ENCODE results near the gene PHIP.

PHIP gene

DNA sequence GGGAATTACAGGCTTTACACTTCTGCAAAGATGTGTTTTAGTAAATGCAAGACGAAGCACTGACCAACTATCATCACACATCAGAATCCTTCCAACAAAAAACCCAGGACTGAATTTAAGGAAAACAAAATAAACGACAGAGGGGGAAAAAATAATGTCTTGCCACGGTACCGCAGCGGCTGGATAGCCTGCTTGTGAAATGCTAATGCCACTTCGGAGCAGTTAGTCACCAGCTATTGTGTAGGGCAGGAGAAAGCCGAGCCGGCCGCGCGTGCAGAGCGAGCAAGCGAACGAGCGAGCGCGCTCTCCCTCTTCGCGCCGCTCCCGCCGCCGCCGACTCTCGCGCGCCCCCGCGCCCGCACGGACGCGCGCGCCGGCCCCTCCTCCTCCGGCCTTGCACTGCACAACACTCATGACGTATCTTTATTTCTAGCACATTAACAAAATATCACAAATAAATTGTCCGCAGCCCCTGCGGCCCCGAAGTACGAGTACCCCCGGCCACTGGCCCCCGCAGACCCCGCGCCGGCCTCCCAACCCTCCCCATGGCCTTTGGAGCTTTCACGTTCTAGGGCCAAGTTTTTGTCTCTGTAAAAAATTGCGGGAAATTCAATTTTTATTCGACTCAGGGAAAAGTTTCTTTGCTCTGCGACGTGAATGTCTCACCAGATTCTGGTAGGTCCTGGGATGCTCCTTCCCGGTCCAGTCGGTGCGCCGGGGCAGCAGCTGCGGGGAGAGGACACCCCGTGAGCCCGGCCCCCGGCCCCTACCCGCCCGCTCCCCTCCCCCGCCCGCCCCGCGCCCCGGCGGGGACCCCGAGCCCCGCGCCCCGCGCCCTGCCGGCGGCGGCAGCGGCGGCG, 1.0 kb downstream of the PHIP start (continued):
- TF ChIP-seq ZNF449 (tag by site-specific recombination; IDR thresholded peaks at IDR 0.05) = no peak
- no peak for TF ChIP-seq HOXC10 (CRISPR knock-in tag; IDR thresholded peaks at IDR 0.05)
- no peak for TF ChIP-seq ZSCAN16 (tag by site-specific recombination; IDR thresholded peaks at IDR 0.05)

DNA sequence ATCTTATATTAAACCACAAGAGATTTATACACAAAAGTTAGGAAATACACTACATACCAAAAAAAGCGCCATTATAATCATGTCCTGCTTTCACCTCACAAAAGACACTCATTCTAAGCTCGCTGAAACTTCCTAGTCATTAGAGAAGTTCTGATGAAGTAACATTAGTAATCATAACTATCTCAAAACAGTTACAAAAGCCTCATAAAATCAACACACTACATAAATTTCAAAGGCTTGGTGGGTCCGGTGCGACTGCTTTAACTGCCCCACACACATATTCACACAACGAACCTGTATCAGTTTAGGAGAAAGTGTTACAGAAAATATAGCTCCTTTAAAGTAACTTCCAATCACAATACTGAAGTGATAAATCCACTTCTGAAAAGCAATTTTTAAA, 1.9 kb downstream of the PHIP start:
- POLR2A ChIA-PET = interaction anchor here (1.5 to 2.0 kb wide), 2 partner anchors 14 to 461 kb away, joined by 5 read pairs; partner anchors contain the start of gene LCA5
- Histone ChIP-seq H3K9me3 (ENCODE audit: control insufficient read depth, insufficient read depth, low read depth, low read length) (no peaks in the 10 kb centered on the region), H3K27ac (ENCODE audit: extremely low read depth, low read depth, low read length) (peak overlapping the region; percentile 40; the same call in 1 of the 2 replicates), H3K36me3 (ENCODE audit: control insufficient read depth in 2 of 2, insufficient read depth in 1 of 2, low read length in 2 of 2) (peaks cover 5 to 11% of the 10 kb centered on the region in 2 experiments), H3K4me1 (ENCODE audit: control insufficient read depth, insufficient read depth, low read length) (peaks cover 9% of the 10 kb centered on the region), H3K4me3 (ENCODE audit: low read depth, low read length) (peak overlapping the region; percentile 48)
- CTCF ChIA-PET = interaction anchor here (0.7 to 1.0 kb wide), 3 partner anchors 14 to 45 kb away, joined by 3 to 4 read pairs (median 3); no protein-coding TSS in a partner anchor
- TF ChIP-seq GLI2 (tag by site-specific recombination; IDR thresholded peaks at IDR 0.05; ENCODE audit: borderline replicate concordance, low read depth) (no peak), ZNF776 (tag by site-specific recombination; IDR thresholded peaks at IDR 0.05; ENCODE audit: borderline replicate concordance) (no peak), ZNF132 (tag by site-specific recombination; IDR thresholded peaks at IDR 0.05; ENCODE audit: borderline replicate concordance) (no peak), ZNF416 (tag by site-specific recombination; IDR thresholded peaks at IDR 0.05) (no peak), ZNF660 (tag by site-specific recombination; IDR thresholded peaks at IDR 0.05) (0 out of 2 replicates have a peak, but pooled peaks have one; percentile 25), PRDM1 (tag by site-specific recombination; IDR thresholded peaks at IDR 0.05) (peak; percentile 88), SP3 (tag by site-specific recombination; IDR thresholded peaks at IDR 0.05) (no peak), ZBTB11 (tag by site-specific recombination; conservative IDR thresholded peaks at IDR 0.05; ENCODE audit: low read depth) (peak; percentile 82), ZNF239 (tag by site-specific recombination; IDR thresholded peaks at IDR 0.05) (no peak), ZFP69B (tag by site-specific recombination; IDR thresholded peaks at IDR 0.05) (peak; percentile 85), HOXA7 (CRISPR knock-in tag; IDR thresholded peaks at IDR 0.05; ENCODE audit: borderline replicate concordance) (no peak), ZBTB49 (tag by site-specific recombination; IDR thresholded peaks at IDR 0.05; ENCODE audit: low read depth) (no peak)
- TF ChIP-seq, protein P1, sequence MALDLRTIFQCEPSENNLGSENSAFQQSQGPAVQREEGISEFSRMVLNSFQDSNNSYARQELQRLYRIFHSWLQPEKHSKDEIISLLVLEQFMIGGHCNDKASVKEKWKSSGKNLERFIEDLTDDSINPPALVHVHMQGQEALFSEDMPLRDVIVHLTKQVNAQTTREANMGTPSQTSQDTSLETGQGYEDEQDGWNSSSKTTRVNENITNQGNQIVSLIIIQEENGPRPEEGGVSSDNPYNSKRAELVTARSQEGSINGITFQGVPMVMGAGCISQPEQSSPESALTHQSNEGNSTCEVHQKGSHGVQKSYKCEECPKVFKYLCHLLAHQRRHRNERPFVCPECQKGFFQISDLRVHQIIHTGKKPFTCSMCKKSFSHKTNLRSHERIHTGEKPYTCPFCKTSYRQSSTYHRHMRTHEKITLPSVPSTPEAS (tag by site-specific recombination; IDR thresholded peaks at IDR 0.05) = no peak
- TF ChIP-seq, protein P2, sequence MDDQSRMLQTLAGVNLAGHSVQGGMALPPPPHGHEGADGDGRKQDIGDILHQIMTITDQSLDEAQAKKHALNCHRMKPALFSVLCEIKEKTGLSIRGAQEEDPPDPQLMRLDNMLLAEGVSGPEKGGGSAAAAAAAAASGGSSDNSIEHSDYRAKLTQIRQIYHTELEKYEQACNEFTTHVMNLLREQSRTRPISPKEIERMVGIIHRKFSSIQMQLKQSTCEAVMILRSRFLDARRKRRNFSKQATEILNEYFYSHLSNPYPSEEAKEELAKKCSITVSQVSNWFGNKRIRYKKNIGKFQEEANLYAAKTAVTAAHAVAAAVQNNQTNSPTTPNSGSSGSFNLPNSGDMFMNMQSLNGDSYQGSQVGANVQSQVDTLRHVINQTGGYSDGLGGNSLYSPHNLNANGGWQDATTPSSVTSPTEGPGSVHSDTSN (CRISPR knock-in tag; IDR thresholded peaks at IDR 0.05) = no peak
- TF ChIP-seq, protein P3, sequence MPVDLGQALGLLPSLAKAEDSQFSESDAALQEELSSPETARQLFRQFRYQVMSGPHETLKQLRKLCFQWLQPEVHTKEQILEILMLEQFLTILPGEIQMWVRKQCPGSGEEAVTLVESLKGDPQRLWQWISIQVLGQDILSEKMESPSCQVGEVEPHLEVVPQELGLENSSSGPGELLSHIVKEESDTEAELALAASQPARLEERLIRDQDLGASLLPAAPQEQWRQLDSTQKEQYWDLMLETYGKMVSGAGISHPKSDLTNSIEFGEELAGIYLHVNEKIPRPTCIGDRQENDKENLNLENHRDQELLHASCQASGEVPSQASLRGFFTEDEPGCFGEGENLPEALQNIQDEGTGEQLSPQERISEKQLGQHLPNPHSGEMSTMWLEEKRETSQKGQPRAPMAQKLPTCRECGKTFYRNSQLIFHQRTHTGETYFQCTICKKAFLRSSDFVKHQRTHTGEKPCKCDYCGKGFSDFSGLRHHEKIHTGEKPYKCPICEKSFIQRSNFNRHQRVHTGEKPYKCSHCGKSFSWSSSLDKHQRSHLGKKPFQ (tag by site-specific recombination; IDR thresholded peaks at IDR 0.05) = 0 out of 2 replicates have a peak, but pooled peaks have one; percentile 21
- TF ChIP-seq, protein P4, sequence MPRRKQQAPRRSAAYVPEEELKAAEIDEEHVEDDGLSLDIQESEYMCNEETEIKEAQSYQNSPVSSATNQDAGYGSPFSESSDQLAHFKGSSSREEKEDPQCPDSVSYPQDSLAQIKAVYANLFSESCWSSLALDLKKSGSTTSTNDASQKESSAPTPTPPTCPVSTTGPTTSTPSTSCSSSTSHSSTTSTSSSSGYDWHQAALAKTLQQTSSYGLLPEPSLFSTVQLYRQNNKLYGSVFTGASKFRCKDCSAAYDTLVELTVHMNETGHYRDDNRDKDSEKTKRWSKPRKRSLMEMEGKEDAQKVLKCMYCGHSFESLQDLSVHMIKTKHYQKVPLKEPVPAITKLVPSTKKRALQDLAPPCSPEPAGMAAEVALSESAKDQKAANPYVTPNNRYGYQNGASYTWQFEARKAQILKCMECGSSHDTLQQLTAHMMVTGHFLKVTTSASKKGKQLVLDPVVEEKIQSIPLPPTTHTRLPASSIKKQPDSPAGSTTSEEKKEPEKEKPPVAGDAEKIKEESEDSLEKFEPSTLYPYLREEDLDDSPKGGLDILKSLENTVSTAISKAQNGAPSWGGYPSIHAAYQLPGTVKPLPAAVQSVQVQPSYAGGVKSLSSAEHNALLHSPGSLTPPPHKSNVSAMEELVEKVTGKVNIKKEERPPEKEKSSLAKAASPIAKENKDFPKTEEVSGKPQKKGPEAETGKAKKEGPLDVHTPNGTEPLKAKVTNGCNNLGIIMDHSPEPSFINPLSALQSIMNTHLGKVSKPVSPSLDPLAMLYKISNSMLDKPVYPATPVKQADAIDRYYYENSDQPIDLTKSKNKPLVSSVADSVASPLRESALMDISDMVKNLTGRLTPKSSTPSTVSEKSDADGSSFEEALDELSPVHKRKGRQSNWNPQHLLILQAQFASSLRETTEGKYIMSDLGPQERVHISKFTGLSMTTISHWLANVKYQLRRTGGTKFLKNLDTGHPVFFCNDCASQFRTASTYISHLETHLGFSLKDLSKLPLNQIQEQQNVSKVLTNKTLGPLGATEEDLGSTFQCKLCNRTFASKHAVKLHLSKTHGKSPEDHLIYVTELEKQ (tag by site-specific recombination; IDR thresholded peaks at IDR 0.05; ENCODE audit: borderline replicate concordance) = no peak

All from HEK293 (cell line).